H1 (cell line): ENCODE data around the gene DCDC2C. TPM values are rescaled to one million over a fixed set of nuclear protein-coding genes. Genes with fewer than 3 reads are reported as not detected.

ENCODE experiments used
- CTCF ChIA-PET: fragments of 300-600 bp; sonication (Branson Sonifier 250); formaldehyde crosslinking; loops from one replicate; lab custom pipeline; 2021; ENCODE audit not compliant: partially characterized antibody; lab: Charles Lee
- POLR2A ChIA-PET: fragments of 300-600 bp; sonication (Branson Sonifier 250); formaldehyde crosslinking; loops from one replicate; lab custom pipeline; 2021; ENCODE audit warnings: inconsistent platforms; ENCODE audit not compliant: partially characterized antibody; lab: Charles Lee
- DNase-seq, 2 experiments: peaks; one replicate each; pipeline versions ENCODE4 v3.0.0 to v3.0.0-alpha.2; 2010 to 2022; ENCODE audit warnings: low spot score in 2 of 2, low read depth in 1 of 2, mixed read lengths in 1 of 2
- FAIRE-seq: peaks from 2 replicates; lab custom pipeline; 2011; peaks lifted over from hg19 to GRCh38; lab: Jason Lieb, UNC
- H2AFZ ChIP-seq: 2 replicates; pipeline ENCODE4 v1.8.1; 2012; ENCODE audit warnings: low read length, inconsistent platforms
- H2AK5ac ChIP-seq: 2 replicates; pipeline ENCODE4 v1.6.1; 2013; ENCODE audit warnings: low read depth, low read length
- H2BK120ac ChIP-seq: replicated peaks from 2 replicates; pipeline ENCODE3; 2013; ENCODE audit warnings: low read depth, low read length, inconsistent platforms
- H2BK12ac ChIP-seq: 2 replicates; pipeline ENCODE4 v1.6.1; 2013; ENCODE audit warnings: low read depth, low read length
- H2BK15ac ChIP-seq: 2 replicates; pipeline ENCODE4 v1.6.1; 2013; ENCODE audit warnings: low read length
- H2BK20ac ChIP-seq: 2 replicates; pipeline ENCODE4 v1.6.1; 2013; ENCODE audit warnings: low read length
- H2BK5ac ChIP-seq: 2 replicates; pipeline ENCODE4 v1.6.1; 2013; ENCODE audit warnings: low read depth, low read length
- H3K14ac ChIP-seq: 2 replicates; pipeline ENCODE4 v1.6.1; 2013; ENCODE audit warnings: inconsistent platforms; ENCODE audit not compliant: insufficient read length
- H3K18ac ChIP-seq: 2 replicates; pipeline ENCODE4 v1.6.1; 2013; ENCODE audit warnings: low read length; ENCODE audit errors: extremely low read depth
- H3K23ac ChIP-seq: 2 replicates; pipeline ENCODE4 v1.6.1; 2013; ENCODE audit warnings: inconsistent platforms; ENCODE audit not compliant: insufficient read length
- H3K23me2 ChIP-seq: 2 replicates; pipeline ENCODE4 v1.6.1; 2013; ENCODE audit warnings: low read depth, low read length
- H3K27ac ChIP-seq: 2 replicates; pipeline ENCODE4 v1.6.1; 2011; ENCODE audit warnings: low read depth, low read length, inconsistent platforms
- H3K27me3 ChIP-seq, 4 experiments: replicated peaks in 1 of 4; 1 replicate in 1 of 4; 2 replicates in 3 of 4; pipeline versions ENCODE4 v1.6.1 to v1.8.1; 2011 to 2013; ENCODE audit warnings: low read length in 3 of 4, mild to moderate bottlenecking in 3 of 4, inconsistent platforms in 2 of 4, mixed read lengths in 2 of 4, moderate library complexity in 1 of 4; ENCODE audit not compliant: control insufficient read depth in 3 of 4, insufficient read depth in 3 of 4; ENCODE audit errors: extremely low read depth in 1 of 4
- H3K36me3 ChIP-seq, 4 experiments: 2 replicates each; pipeline versions ENCODE4 v1.6.1 to v1.8.1; 2011 to 2013; ENCODE audit warnings: mild to moderate bottlenecking in 4 of 4, low read length in 3 of 4, moderate library complexity in 2 of 4, control low read depth in 1 of 4, inconsistent platforms in 1 of 4; ENCODE audit not compliant: insufficient read depth in 4 of 4, control insufficient read depth in 2 of 4
- H3K4ac ChIP-seq: replicated peaks from 2 replicates; pipeline ENCODE3; 2013; ENCODE audit warnings: low read length, low read depth, mixed read lengths, inconsistent platforms; ENCODE audit not compliant: insufficient read length
- H3K4me1 ChIP-seq, 4 experiments: replicated peaks in 1 of 4; 1 replicate in 1 of 4; 2 replicates in 3 of 4; pipeline versions ENCODE4 v1.6.1 to v1.8.1; 2011 to 2013; ENCODE audit warnings: low read length in 3 of 4, inconsistent platforms in 2 of 4, mixed read lengths in 1 of 4; ENCODE audit not compliant: insufficient read depth in 4 of 4, control insufficient read depth in 3 of 4
- H3K4me2 ChIP-seq, 2 experiments: 2 replicates each; pipeline versions ENCODE4 v1.6.1 to v1.8.1; 2011 to 2013; ENCODE audit warnings: low read depth in 2 of 2, low read length in 2 of 2, control low read depth in 1 of 2, inconsistent platforms in 1 of 2, mild to moderate bottlenecking in 1 of 2; ENCODE audit not compliant: insufficient read depth in 1 of 2
- H3K4me3 ChIP-seq, 4 experiments: fragments of 200-600, 300-600 bp in 1 of 4; sonication (generic), shearing (Covaris generic), sonication (Bioruptor Twin) in 1 of 4; 2 replicates each; pipeline versions ENCODE4 v1.5.1 to v1.8.1; 2011 to 2016; ENCODE audit warnings: low read length in 4 of 4, low read depth in 3 of 4, control low read depth in 2 of 4, inconsistent platforms in 2 of 4, mild to moderate bottlenecking in 2 of 4, mixed read lengths in 1 of 4, moderate library complexity in 1 of 4; ENCODE audit not compliant: insufficient read depth in 2 of 4; ENCODE audit errors: extremely low read depth in 1 of 4
- H3K56ac ChIP-seq: replicated peaks from 2 replicates; pipeline ENCODE3; 2013; ENCODE audit warnings: low read depth, mild to moderate bottlenecking, mixed read lengths, low read length, inconsistent platforms; ENCODE audit not compliant: insufficient read length
- H3K79me1 ChIP-seq: 2 replicates; pipeline ENCODE4 v1.6.1; 2013; ENCODE audit warnings: low read depth, low read length, control low read depth
- H3K79me2 ChIP-seq, 2 experiments: 2 replicates each; pipeline versions ENCODE4 v1.6.1 to v1.8.1; 2012 to 2013; ENCODE audit warnings: low read length in 2 of 2, mild to moderate bottlenecking in 2 of 2, inconsistent platforms in 1 of 2; ENCODE audit not compliant: insufficient read depth in 2 of 2, control insufficient read depth in 1 of 2
- H3K9ac ChIP-seq, 4 experiments: replicated peaks in 1 of 4; 1 replicate in 1 of 4; 2 replicates in 3 of 4; pipeline versions ENCODE4 v1.6.1 to v1.8.1; 2011 to 2013; ENCODE audit warnings: low read depth in 3 of 4, low read length in 3 of 4, control low read depth in 2 of 4, mild to moderate bottlenecking in 2 of 4, moderate library complexity in 2 of 4, inconsistent platforms in 1 of 4; ENCODE audit errors: extremely low read depth in 1 of 4
- H3K9me3 ChIP-seq, 2 experiments: 2 replicates each; pipeline versions ENCODE4 v1.6.1 to v1.8.1; 2012 to 2013; ENCODE audit warnings: mild to moderate bottlenecking in 2 of 2, moderate library complexity in 2 of 2, control low read depth in 1 of 2, inconsistent platforms in 1 of 2, low read depth in 1 of 2, low read length in 1 of 2, mixed read lengths in 1 of 2; ENCODE audit not compliant: insufficient read depth in 2 of 2
- H4K20me1 ChIP-seq, 2 experiments: replicated peaks in 1 of 2; 2 replicates each; pipeline versions ENCODE3 to v1.8.1; 2011 to 2013; ENCODE audit warnings: inconsistent platforms in 2 of 2, low read length in 2 of 2, mild to moderate bottlenecking in 1 of 2; ENCODE audit not compliant: insufficient read depth in 2 of 2, control insufficient read depth in 1 of 2
- H4K5ac ChIP-seq: 2 replicates; pipeline ENCODE4 v1.6.1; 2013; ENCODE audit warnings: low read length, low read depth, mixed read lengths, inconsistent platforms; ENCODE audit not compliant: insufficient read length
- H4K8ac ChIP-seq: 2 replicates; pipeline ENCODE4 v1.8.0; 2013; ENCODE audit warnings: mild to moderate bottlenecking, moderate library complexity, low read length, inconsistent platforms; ENCODE audit not compliant: insufficient read depth; ENCODE audit errors: extremely low read depth
- H4K91ac ChIP-seq: replicated peaks from 2 replicates; pipeline ENCODE3; 2013; ENCODE audit warnings: low read length, mixed read lengths, inconsistent platforms; ENCODE audit not compliant: insufficient read length
- ATF3 ChIP-seq: IDR thresholded peaks from 2 replicates; pipeline ENCODE4 v1.6.1; 2011; ENCODE audit warnings: low read depth, mild to moderate bottlenecking, low read length; ENCODE audit not compliant: insufficient read depth
- BCL11A ChIP-seq, 2 experiments: IDR thresholded peaks; one replicate each; pipeline ENCODE4 v1.6.1; 2011; ENCODE audit warnings: low read depth in 2 of 2, low read length in 2 of 2, mild to moderate bottlenecking in 2 of 2
- CHD1 ChIP-seq: IDR thresholded peaks from 2 replicates; pipeline ENCODE4 v1.6.1; 2012; ENCODE audit warnings: low read depth, low read length, improper control_type of control experiment
- CTCF ChIP-seq, 3 experiments: IDR thresholded peaks; 1 replicate in 2 of 3; 2 replicates in 1 of 3; pipeline versions ENCODE4 v1.5.1 to v1.6.1; 2011; ENCODE audit warnings: low read length in 3 of 3, mild to moderate bottlenecking in 3 of 3, inconsistent platforms in 2 of 3, low read depth in 1 of 3, moderate library complexity in 1 of 3; ENCODE audit not compliant: insufficient read depth in 1 of 3; ENCODE audit errors: control extremely low read depth in 1 of 3
- FOSL1 ChIP-seq: IDR thresholded peaks from 2 replicates; pipeline ENCODE4 v1.6.1; 2011; ENCODE audit warnings: mild to moderate bottlenecking, low read depth, low read length, moderate library complexity; ENCODE audit not compliant: insufficient read depth
- HDAC6 ChIP-seq: IDR thresholded peaks from one replicate; pipeline ENCODE4 v1.7.1; 2012; ENCODE audit warnings: low read depth, mild to moderate bottlenecking, inconsistent platforms, low read length, moderate library complexity
- POLR2A ChIP-seq, 2 experiments: IDR thresholded peaks; 1 replicate in 1 of 2; 2 replicates in 1 of 2; pipeline ENCODE4 v1.6.1; 2011; ENCODE audit warnings: low read depth in 2 of 2, low read length in 2 of 2, mild to moderate bottlenecking in 2 of 2; ENCODE audit errors: control extremely low read depth in 1 of 2
- SIN3A ChIP-seq, 2 experiments: IDR thresholded peaks in 1 of 2; conservative IDR thresholded peaks in 1 of 2; 2 replicates each; pipeline ENCODE4 v1.6.1; 2011 to 2012; ENCODE audit warnings: low read length in 2 of 2, improper control_type of control experiment in 1 of 2, low read depth in 1 of 2, mild to moderate bottlenecking in 1 of 2
- SIRT6 ChIP-seq: IDR thresholded peaks from one replicate; pipeline ENCODE4 v1.7.1; 2012; ENCODE audit warnings: low read length, inconsistent platforms
- SP1 ChIP-seq: IDR thresholded peaks from 2 replicates; pipeline ENCODE4 v1.6.1; 2011; ENCODE audit warnings: low read depth, low read length
- SP2 ChIP-seq: IDR thresholded peaks from 2 replicates; pipeline ENCODE4 v1.6.1; 2012; ENCODE audit warnings: mild to moderate bottlenecking, low read length, inconsistent platforms
- WGBS, 2 experiments: shearing (Covaris generic) in 1 of 2; methylation state at CpG; one replicate each; pipeline versions ENCODE4 v1.1.6 to v1.1.7; 2013 to 2015; ENCODE audit warnings: low lambda C conversion rate in 2 of 2, mixed read lengths in 2 of 2, inconsistent platforms in 1 of 2, low coverage in 1 of 2, missing lambda C conversion rate in 1 of 2; ENCODE audit not compliant: insufficient replicate concordance in 2 of 2, insufficient coverage in 1 of 2, insufficient read length in 1 of 2; ENCODE audit errors: extremely low coverage in 1 of 2, missing lambda C conversion rate in 1 of 2; 5-methylcytosine and 5-hydroxymethylcytosine counted together
- polyA plus RNA-seq, 7 experiments: library from polyadenylated mRNA; depleted of rRNA in 3 of 7; stranded (reverse) in 5 of 7; unstranded in 2 of 7; fragments of >200 nt in 5 of 7; fragments of 200-250 nt in 2 of 7; gene quantifications; 1 replicate in 5 of 7; 2 replicates in 1 of 7; 4 replicates in 1 of 7; pipeline versions ENCODE4 v1.2.1 to v1.2.3, GENCODE V29; 2011 to 2013; ENCODE audit warnings: missing spikeins in 2 of 7, mixed read lengths in 2 of 7
- total RNA-seq: library from RNA; stranded (reverse); fragmentation: NEBNext Ultra II Directional; extraction: Animal tissue kit (Norgen Biotek cat#: 25700); gene quantifications from 2 replicates; pipeline ENCODE4 v1.2.1, GENCODE V29; 2021

The DCDC2C gene
- total and polyA plus RNA-seq, 2 of the 8 experiments (the other 6 are each of a cell fraction or from before 2014, with no cell fraction given) = 0.50 TPM; not detected in 1

- H2AFZ ChIP-seq = no peak overlapping the region
- H3K27ac ChIP-seq = no peak overlapping the region
- no peak overlapping the region for H3K4ac ChIP-seq
- no peak overlapping the region for H4K91ac ChIP-seq
- no peak overlapping the region for H3K9ac ChIP-seq
- no peak overlapping the region for H2BK20ac ChIP-seq
- FAIRE-seq (no peak), DNase-seq (no peak)
- no peak overlapping the region for H4K8ac ChIP-seq
- H3K23me2 ChIP-seq = no peaks in the 10 kb centered on the region
- H4K5ac ChIP-seq = no peak overlapping the region
- H2AK5ac ChIP-seq = no peak overlapping the region
- no peaks in the 10 kb centered on the region for H3K4me1 ChIP-seq
- no peak overlapping the region for H3K56ac ChIP-seq
- no peaks in the 10 kb centered on the region for H3K79me1 ChIP-seq
- H3K14ac ChIP-seq = no peak overlapping the region
- no peak overlapping the region for H2BK12ac ChIP-seq
- no peaks in the 10 kb centered on the region for H3K36me3 ChIP-seq
- no peak overlapping the region for H2BK120ac ChIP-seq
- H4K20me1 ChIP-seq = no peaks in the 10 kb centered on the region
- no peaks in the 10 kb centered on the region for H3K9me3 ChIP-seq
- ChIA-PET POLR2A (interaction anchor here (0.6 kb wide), 1 partner anchor 565 kb away, joined by 3 read pairs; no protein-coding TSS in a partner anchor), CTCF (interaction anchor here (0.6 to 3.2 kb wide), 3 partner anchors 10 to 619 kb away, joined by 3 to 27 read pairs (median 4); no protein-coding TSS in a partner anchor)
- no peak overlapping the region for H3K4me2 ChIP-seq
- H3K23ac ChIP-seq = no peak overlapping the region
- H3K79me2 ChIP-seq = no peaks in the 10 kb centered on the region
- WGBS, 2 experiments = 86% methylated on average over 8 of the region's 8 CpGs; no CpG with 5 or more reads in 1 of the 2 experiments
- H3K18ac ChIP-seq = no peak overlapping the region
- no peaks in the 10 kb centered on the region for H3K27me3 ChIP-seq
- no peak overlapping the region for H2BK15ac ChIP-seq
- H2BK5ac ChIP-seq = no peak overlapping the region
- H3K4me3 ChIP-seq = no peak overlapping the region
- no peak for TF ChIP-seq SIN3A (conservative IDR thresholded peaks at IDR 0.05 in 1 of 2, IDR thresholded peaks at IDR 0.05 in 1 of 2; ENCODE audit: low read depth in 1 of 2, low read length in 2 of 2)
- TF ChIP-seq SP1 = no peak
- no peak for TF ChIP-seq ATF3
- TF ChIP-seq BCL11A (IDR thresholded peaks at IDR 0.05; ENCODE audit: low read depth in 2 of 2, low read length in 2 of 2) = no peak
- no peak for TF ChIP-seq POLR2A (IDR thresholded peaks at IDR 0.05; ENCODE audit: control extremely low read depth in 1 of 2, low read depth in 2 of 2, low read length in 2 of 2)
- no peak for TF ChIP-seq FOSL1
- TF ChIP-seq HDAC6 = no peak
- TF ChIP-seq CTCF (IDR thresholded peaks at IDR 0.05; ENCODE audit: control extremely low read depth in 1 of 3, insufficient read depth in 1 of 3, low read depth in 1 of 3, low read length in 3 of 3) = no peak
- TF ChIP-seq CHD1 = no peak
- TF ChIP-seq SIRT6 = no peak
- TF ChIP-seq SP2 = no peak
Measured at GRCh38 chr2:3718679-3719078, 15.3 kb downstream of the DCDC2C start.
